GM12873 (cell line): ENCODE results near the gene P2RX1.

ENCODE experiments used
- TF ChIP-seq, protein P1 (sequence below): IDR thresholded peaks from 2 replicates; pipeline ENCODE4 v1.5.1; 2012; ENCODE audit warnings: low read depth, mild to moderate bottlenecking, moderate library complexity, low read length, control low read depth; ENCODE audit not compliant: insufficient read depth; ENCODE audit errors: missing control alignments

Gene P2RX1

DNA sequence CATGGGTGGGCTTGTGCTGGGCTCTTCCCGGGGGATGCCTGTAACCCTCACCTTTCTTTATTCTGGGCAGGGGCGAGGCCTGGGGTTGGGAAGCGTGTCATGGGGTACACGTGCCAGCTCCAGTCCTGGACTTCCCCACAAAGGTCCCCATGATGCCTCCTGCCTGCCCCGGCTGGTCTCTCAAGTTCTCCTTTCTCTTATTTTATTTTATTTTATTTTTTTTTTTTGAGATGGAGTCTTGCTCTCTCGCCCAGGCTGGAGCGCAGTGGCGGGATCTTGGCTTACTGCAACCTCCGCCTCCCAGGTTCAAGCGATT lies 39.4 kb upstream of the P2RX1 start:
- TF ChIP-seq, protein P1, sequence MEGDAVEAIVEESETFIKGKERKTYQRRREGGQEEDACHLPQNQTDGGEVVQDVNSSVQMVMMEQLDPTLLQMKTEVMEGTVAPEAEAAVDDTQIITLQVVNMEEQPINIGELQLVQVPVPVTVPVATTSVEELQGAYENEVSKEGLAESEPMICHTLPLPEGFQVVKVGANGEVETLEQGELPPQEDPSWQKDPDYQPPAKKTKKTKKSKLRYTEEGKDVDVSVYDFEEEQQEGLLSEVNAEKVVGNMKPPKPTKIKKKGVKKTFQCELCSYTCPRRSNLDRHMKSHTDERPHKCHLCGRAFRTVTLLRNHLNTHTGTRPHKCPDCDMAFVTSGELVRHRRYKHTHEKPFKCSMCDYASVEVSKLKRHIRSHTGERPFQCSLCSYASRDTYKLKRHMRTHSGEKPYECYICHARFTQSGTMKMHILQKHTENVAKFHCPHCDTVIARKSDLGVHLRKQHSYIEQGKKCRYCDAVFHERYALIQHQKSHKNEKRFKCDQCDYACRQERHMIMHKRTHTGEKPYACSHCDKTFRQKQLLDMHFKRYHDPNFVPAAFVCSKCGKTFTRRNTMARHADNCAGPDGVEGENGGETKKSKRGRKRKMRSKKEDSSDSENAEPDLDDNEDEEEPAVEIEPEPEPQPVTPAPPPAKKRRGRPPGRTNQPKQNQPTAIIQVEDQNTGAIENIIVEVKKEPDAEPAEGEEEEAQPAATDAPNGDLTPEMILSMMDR: no peak

DNA sequence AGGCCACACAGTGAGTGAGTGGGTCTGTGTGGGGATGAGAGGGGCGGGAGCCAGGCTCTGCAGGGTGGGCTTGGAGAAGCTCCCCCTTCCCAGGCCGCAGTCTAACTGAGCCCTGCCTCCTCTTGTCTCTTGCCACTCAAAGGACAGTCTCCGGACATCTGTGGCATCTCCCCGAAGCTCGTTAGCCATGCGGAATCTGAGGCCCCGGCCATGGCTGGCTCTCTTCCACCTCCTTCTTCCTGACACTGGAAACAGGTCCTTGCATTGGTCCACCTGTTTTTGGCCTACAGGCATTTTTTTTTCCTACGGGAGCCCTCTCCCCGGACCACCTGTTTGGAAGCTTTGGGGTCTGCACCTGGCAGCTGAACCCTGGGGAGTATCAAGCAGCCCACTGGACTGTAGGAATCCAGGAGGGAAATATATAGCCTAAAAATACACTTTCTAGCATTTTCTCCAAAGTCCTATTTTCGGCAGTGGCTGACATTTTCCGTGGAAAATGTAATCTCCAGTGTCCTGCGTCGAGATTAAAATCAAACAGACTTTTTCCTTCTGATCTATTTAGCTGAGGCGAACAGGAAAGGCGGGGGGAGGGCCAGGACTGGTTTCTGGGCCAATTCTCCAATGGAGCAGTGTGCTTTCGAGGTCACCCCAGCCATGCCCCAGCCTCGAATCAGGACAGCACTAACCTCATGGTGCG lies 38.9 kb upstream of the P2RX1 start:
- TF ChIP-seq, protein P1: no peak

DNA sequence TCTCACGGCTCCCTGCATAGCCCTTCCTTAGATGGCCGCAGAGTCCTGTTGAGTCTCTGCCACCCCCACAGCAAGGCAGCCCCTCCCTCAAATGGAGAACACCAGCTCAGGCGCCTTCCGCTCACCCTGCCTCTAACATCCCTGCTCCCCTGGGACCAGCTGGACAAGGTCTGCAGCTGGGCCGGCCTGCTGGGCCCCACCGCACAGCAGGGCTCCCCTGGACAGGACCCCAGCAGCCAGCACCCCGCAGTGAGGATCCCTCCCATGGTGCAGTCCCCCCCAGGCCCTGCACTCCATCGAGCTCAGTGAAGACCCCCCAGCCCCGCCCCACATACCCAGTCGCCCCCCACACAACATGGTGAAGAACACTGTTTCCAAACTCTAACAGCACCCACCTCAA lies 37.8 kb upstream of the P2RX1 start:
- TF ChIP-seq, protein P1: no peak

DNA sequence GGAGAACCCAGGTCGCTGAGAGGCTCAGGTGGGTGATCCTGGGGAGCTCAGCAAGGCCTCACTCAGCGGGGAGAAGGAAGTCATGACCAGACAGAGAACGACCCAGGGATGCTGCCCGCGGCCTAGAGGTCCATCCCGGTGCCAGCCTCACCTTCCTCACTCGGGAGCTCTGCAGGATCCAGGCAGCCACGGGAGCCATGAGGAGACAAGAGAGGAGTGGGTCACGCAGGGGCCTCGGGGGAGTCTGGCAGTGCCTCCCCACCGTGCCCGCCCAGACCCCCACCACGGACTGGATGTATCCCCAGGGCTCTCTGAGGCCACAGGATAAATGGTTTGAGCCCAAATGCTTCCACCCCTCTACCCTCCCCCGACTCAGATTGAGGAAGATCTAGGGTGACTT lies 37.3 kb upstream of the P2RX1 start:
- TF ChIP-seq, protein P1: no peak

DNA sequence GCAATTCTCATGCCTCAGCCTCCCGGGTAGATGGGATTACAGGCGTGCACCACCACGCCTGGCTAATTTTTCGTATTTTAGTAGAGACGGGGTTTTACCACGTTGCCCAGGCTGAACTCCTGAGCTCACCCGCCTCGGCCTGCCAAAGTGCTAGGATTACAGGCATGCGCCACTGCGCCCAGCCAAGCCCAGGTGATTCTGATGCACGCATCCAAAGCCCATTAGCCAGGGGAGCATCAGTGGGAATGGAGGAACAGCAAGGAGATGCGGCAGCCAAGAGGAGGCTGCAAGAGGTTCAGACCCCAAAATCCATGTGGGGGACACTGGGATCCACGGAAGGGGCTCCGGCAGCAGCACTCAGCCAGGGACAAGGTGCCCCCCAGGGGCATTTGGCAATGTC lies 35.9 kb upstream of the P2RX1 start:
- TF ChIP-seq, protein P1: no peak

DNA sequence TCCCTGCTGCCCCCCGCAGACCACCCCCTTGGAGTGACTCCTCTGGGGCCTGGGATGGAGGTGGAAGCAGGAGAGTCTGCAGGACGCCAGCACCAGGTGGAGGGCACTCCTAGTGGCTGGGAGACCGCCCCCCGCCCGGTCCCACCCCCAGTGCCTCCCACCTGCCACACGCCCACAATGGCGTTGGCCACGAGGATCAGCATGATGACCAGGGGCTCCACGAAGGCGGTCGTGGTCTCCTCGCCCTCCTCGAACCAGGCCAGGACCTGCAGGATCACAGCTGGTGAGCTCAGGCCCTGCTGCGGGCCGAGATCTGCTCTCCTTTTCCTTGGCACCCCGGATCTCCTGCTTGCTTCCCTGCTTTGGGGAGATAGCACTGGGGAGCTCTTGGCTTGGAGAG lies 35.2 kb upstream of the P2RX1 start:
- TF ChIP-seq, protein P1: no peak

DNA sequence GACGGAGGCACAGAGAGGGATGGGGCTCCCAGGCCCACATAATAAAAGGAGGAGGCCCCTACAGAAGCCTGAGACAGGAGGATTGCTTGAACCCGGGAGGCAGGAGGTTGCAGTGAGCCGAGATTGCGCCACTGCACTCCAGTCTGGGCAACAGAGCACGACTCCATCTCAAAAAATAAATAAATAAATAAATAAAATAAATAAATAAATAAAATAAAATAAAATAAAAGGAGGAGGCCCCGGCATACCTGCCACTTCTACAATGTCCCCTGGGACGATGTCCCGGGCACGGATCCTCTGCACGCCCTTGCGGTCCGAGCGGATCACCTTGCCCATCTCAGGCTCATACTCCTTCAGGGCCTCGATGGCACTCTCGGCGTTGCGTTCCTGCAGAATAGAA lies 34.7 kb upstream of the P2RX1 start:
- TF ChIP-seq, protein P1: no peak
